SK-N-SH (cell line): ENCODE results near the gene PTMS. TPM values are rescaled to one million over a fixed set of nuclear protein-coding genes. Genes with fewer than 3 reads are reported as not detected.

Experiments used
- CTCF ChIA-PET: fragments of 300-600, 350-600 bp; formaldehyde crosslinking; extraction: SDS; loops from one replicate; lab custom pipeline; 2021; lab: Yijun Ruan, JAX
- POLR2A ChIA-PET: fragments of 350-600 bp; sonication (Branson Sonifier 250); formaldehyde crosslinking; extraction: SDS; loops from one replicate; lab custom pipeline; 2020; ENCODE audit warnings: antibody characterized with exemption, inconsistent platforms; lab: Yijun Ruan, JAX
- DNase-seq: peaks from one replicate; pipeline ENCODE4 v3.0.0; 2012
- H2AFZ ChIP-seq: fragments of 200-600 bp; sonication (generic); 2 replicates; pipeline ENCODE4 v1.8.1; 2016; ENCODE audit warnings: antibody characterized with exemption, mild to moderate bottlenecking, low read depth
- H3F3A ChIP-seq: fragments of 200-600 bp; sonication (generic); replicated peaks from 2 replicates; pipeline ENCODE3; 2016; ENCODE audit warnings: antibody characterized with exemption, mild to moderate bottlenecking; ENCODE audit not compliant: insufficient read depth
- H3K27ac ChIP-seq, 2 experiments: fragments of 200-500 bp in 1 of 2; fragments of 200-600 bp in 1 of 2; sonication (Bioruptor generic) in 1 of 2; sonication (generic), shearing (Covaris generic) in 1 of 2; 2 replicates each; pipeline versions ENCODE4 v1.5.1 to v1.6.1; 2014 to 2016; ENCODE audit warnings: low read depth in 2 of 2, inconsistent platforms in 1 of 2, low read length in 1 of 2, mild to moderate bottlenecking in 1 of 2, mixed read lengths in 1 of 2
- H3K27me3 ChIP-seq: fragments of 200-600 bp; sonication (generic), shearing (Covaris generic); 2 replicates; pipeline ENCODE4 v1.6.1; 2016; ENCODE audit warnings: mixed run types; ENCODE audit not compliant: insufficient read depth
- H3K36me3 ChIP-seq, 2 experiments: fragments of 200-500 bp in 1 of 2; fragments of 200-600 bp in 1 of 2; sonication (Bioruptor generic) in 1 of 2; sonication (generic) in 1 of 2; replicated peaks in 1 of 2; 2 replicates each; pipeline versions ENCODE3 to v1.5.1; 2014 to 2016; ENCODE audit warnings: low read length in 1 of 2, mild to moderate bottlenecking in 1 of 2; ENCODE audit not compliant: insufficient read depth in 2 of 2, control insufficient read depth in 1 of 2
- H3K4me1 ChIP-seq, 2 experiments: fragments of 200-500 bp in 1 of 2; fragments of 200-600 bp in 1 of 2; sonication (Bioruptor generic) in 1 of 2; sonication (generic), shearing (Covaris generic) in 1 of 2; 2 replicates each; pipeline versions ENCODE4 v1.5.1 to v1.6.1; 2014 to 2016; ENCODE audit warnings: low read depth in 1 of 2, low read length in 1 of 2, mixed run types in 1 of 2; ENCODE audit not compliant: insufficient read depth in 2 of 2, control insufficient read depth in 1 of 2
- H3K4me2 ChIP-seq: fragments of 200-600 bp; sonication (generic), shearing (Covaris generic); 2 replicates; pipeline ENCODE4 v1.6.1; 2017; ENCODE audit warnings: mixed run types
- H3K4me3 ChIP-seq, 2 experiments: fragments of 200-500 bp in 1 of 2; fragments of 200-600 bp in 1 of 2; sonication (Bioruptor generic) in 1 of 2; sonication (generic), shearing (Covaris generic) in 1 of 2; 2 replicates each; pipeline versions ENCODE4 v1.5.1 to v1.8.1; 2014 to 2016; ENCODE audit warnings: low read depth in 2 of 2, inconsistent platforms in 1 of 2, low read length in 1 of 2, mild to moderate bottlenecking in 1 of 2, mixed read lengths in 1 of 2, moderate library complexity in 1 of 2
- H3K79me2 ChIP-seq: fragments of 200-600 bp; sonication (generic); 2 replicates; pipeline ENCODE4 v1.8.1; 2017; ENCODE audit warnings: mild to moderate bottlenecking; ENCODE audit not compliant: insufficient read depth
- H3K9ac ChIP-seq: fragments of 200-600 bp; sonication (generic); 2 replicates; pipeline ENCODE4 v1.6.1; 2017; ENCODE audit warnings: mixed run types
- H3K9me2 ChIP-seq: fragments of 200-600 bp; sonication (generic); 2 replicates; pipeline ENCODE4 v1.6.1; 2017; ENCODE audit warnings: mixed run types
- H3K9me3 ChIP-seq: fragments of 200-600 bp; sonication (generic); 2 replicates; pipeline ENCODE4 v1.6.1; 2017; ENCODE audit warnings: mixed run types, mild to moderate bottlenecking, moderate library complexity
- H4K20me1 ChIP-seq: fragments of 200-600 bp; sonication (generic); 2 replicates; pipeline ENCODE4 v1.6.1; 2017; ENCODE audit warnings: mild to moderate bottlenecking, mixed run types; ENCODE audit not compliant: insufficient read depth
- EP300 ChIP-seq, 2 experiments: IDR thresholded peaks; 2 replicates each; pipeline versions ENCODE4 v1.4.0 to v1.6.1; 2012; ENCODE audit warnings: borderline replicate concordance in 1 of 2, low read depth in 1 of 2, low read length in 1 of 2
- FOXJ3 ChIP-seq: sonication (generic); formaldehyde crosslinking; IDR thresholded peaks from 2 replicates; pipeline ENCODE4 v1.5.1; 2020; ENCODE audit warnings: mild to moderate bottlenecking, missing genetic modification reagents
- GATA2 ChIP-seq: sonication (generic); formaldehyde crosslinking; IDR thresholded peaks from 2 replicates; pipeline ENCODE4 v1.5.0; 2020; ENCODE audit warnings: mild to moderate bottlenecking, missing genetic modification reagents
- NFIC ChIP-seq: IDR thresholded peaks from 2 replicates; pipeline ENCODE4 v1.4.0; 2012; ENCODE audit warnings: borderline replicate concordance
- RAD21 ChIP-seq: IDR thresholded peaks from 2 replicates; pipeline ENCODE4 v1.6.1; 2012; ENCODE audit warnings: mild to moderate bottlenecking, low read length
- SMC3 ChIP-seq: IDR thresholded peaks from 2 replicates; pipeline ENCODE4 v1.6.1; 2012; ENCODE audit warnings: low read depth, low read length, improper control_type of control experiment
- TAF1 ChIP-seq: IDR thresholded peaks from 2 replicates; pipeline ENCODE4 v1.6.1; 2012; ENCODE audit warnings: low read depth, mild to moderate bottlenecking, low read length, moderate library complexity, borderline replicate concordance
- TCF12 ChIP-seq: IDR thresholded peaks from 2 replicates; pipeline ENCODE4 v1.4.0; 2012
- USF1 ChIP-seq: IDR thresholded peaks from 2 replicates; pipeline ENCODE4 v1.4.0; 2012; ENCODE audit warnings: low read depth, borderline replicate concordance
- USF2 ChIP-seq: fragments of 150-350 bp; IDR thresholded peaks from 2 replicates; pipeline ENCODE4 v1.6.1; 2017; ENCODE audit warnings: antibody characterized with exemption, low read length, low read depth, borderline replicate concordance
- YY1 ChIP-seq: IDR thresholded peaks from 2 replicates; pipeline ENCODE4 v1.4.0; 2012; ENCODE audit warnings: low read depth, mild to moderate bottlenecking
- WGBS: methylation state at CpG from one replicate; pipeline ENCODE4 v1.1.6; 2017; ENCODE audit warnings: low lambda C conversion rate; 5-methylcytosine and 5-hydroxymethylcytosine counted together
- polyA plus RNA-seq, 3 experiments: library from polyadenylated mRNA; depleted of rRNA; stranded (reverse); fragments of >200 nt; gene quantifications; 2 replicates each; pipeline ENCODE4 v1.2.3, GENCODE V29; 2012
- TF ChIP-seq, protein P1 (sequence below): IDR thresholded peaks from 2 replicates; pipeline ENCODE4 v1.4.0; 2012; ENCODE audit warnings: low read depth, borderline replicate concordance
- TF ChIP-seq, protein P2 (sequence below): IDR thresholded peaks from 2 replicates; pipeline ENCODE4; 2012
- TF ChIP-seq, protein P3 (sequence below): fragments of 150-350 bp; IDR thresholded peaks from 2 replicates; pipeline ENCODE4 v1.6.1; 2016; ENCODE audit warnings: mild to moderate bottlenecking, low read depth, low read length

The PTMS gene
- polyA plus RNA-seq, 1 of the 3 experiments (the other 2 are of a cell fraction), result 661 TPM

GRCh38 chr12:6770600-6770999 is 4.4 kb downstream of the PTMS start:
- WGBS, result 93% methylated on average over 10 of the region's 10 CpGs

DNA sequence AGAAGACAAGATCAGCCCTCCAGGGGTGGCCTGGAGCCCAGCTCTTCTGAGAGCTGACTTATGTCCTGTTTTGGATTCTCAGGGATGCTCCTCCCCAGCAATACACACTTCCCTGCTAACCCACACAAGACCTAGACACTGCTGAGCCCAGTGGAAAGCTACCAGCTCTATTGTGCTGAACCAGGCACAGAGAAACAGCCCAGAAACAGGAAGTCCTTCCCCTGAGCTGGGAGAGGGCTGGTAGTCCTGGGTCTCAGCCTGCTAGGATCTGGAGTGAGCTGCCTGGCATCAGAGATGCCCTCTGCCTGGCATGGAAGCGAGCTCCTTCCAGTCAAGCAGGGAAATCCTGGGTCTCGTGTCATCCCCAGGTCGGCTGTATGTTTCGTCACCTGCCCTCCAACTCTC is 4.9 kb downstream of the PTMS start:
- POLR2A ChIA-PET, result interaction anchor here (1.6 kb wide), 1 partner anchor 18 kb away, joined by 9 read pairs; the partner anchor contains the start of gene MLF2
- peaks cover 40% of the 10 kb centered on the region for H4K20me1 ChIP-seq
- CTCF ChIA-PET, result interaction anchor here (2.1 to 15.2 kb wide), 3 partner anchors 7 to 54 kb away, joined by 10 to 343 read pairs (median 91); partner anchors contain the start of gene MLF2
- TF ChIP-seq TAF1, result no peak
- no peak for TF ChIP-seq NFIC
- TF ChIP-seq, protein P1, sequence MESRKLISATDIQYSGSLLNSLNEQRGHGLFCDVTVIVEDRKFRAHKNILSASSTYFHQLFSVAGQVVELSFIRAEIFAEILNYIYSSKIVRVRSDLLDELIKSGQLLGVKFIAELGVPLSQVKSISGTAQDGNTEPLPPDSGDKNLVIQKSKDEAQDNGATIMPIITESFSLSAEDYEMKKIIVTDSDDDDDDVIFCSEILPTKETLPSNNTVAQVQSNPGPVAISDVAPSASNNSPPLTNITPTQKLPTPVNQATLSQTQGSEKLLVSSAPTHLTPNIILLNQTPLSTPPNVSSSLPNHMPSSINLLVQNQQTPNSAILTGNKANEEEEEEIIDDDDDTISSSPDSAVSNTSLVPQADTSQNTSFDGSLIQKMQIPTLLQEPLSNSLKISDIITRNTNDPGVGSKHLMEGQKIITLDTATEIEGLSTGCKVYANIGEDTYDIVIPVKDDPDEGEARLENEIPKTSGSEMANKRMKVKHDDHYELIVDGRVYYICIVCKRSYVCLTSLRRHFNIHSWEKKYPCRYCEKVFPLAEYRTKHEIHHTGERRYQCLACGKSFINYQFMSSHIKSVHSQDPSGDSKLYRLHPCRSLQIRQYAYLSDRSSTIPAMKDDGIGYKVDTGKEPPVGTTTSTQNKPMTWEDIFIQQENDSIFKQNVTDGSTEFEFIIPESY, result no peak
- no peak for TF ChIP-seq USF2
- no peak for TF ChIP-seq USF1
- TF ChIP-seq GATA2, result no peak
- TF ChIP-seq, protein P2, sequence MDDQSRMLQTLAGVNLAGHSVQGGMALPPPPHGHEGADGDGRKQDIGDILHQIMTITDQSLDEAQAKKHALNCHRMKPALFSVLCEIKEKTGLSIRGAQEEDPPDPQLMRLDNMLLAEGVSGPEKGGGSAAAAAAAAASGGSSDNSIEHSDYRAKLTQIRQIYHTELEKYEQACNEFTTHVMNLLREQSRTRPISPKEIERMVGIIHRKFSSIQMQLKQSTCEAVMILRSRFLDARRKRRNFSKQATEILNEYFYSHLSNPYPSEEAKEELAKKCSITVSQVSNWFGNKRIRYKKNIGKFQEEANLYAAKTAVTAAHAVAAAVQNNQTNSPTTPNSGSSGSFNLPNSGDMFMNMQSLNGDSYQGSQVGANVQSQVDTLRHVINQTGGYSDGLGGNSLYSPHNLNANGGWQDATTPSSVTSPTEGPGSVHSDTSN, result no peak
- TF ChIP-seq YY1, result no peak
- no peak for TF ChIP-seq RAD21
- no peak for TF ChIP-seq EP300 (IDR thresholded peaks at IDR 0.05; ENCODE audit: borderline replicate concordance in 1 of 2, low read depth in 1 of 2, low read length in 1 of 2)
- TF ChIP-seq FOXJ3, result no peak
- TF ChIP-seq TCF12, result no peak

More at GRCh38 chr12:6770600-6770999, 4.4 kb downstream of the PTMS start:
- DNase-seq, result no peak
- Histone ChIP-seq H3K79me2 (peaks cover 37% of the 10 kb centered on the region), H3K36me3 (peaks cover 20 to 21% of the 10 kb centered on the region in 2 experiments), H3F3A (peaks cover 12% of the 10 kb centered on the region), H3K27ac (peak overlapping the region; percentile 21 to 56; a peak in 2 of 4 replicates), H3K9me3 (no peaks in the 10 kb centered on the region), H2AFZ (no peak overlapping the region), H3K4me2 (no peak overlapping the region), H3K9ac (no peak overlapping the region), H3K27me3 (no peaks in the 10 kb centered on the region), H3K4me1 (peaks cover 12 to 33% of the 10 kb centered on the region in 2 experiments; a peak in 3 of 4 replicates), H4K20me1 (peaks cover 40% of the 10 kb centered on the region), H3K4me3 (peak overlapping the region in 1 of 2 experiments; percentile 0; a peak in 1 of 4 replicates), H3K9me2 (no peaks in the 10 kb centered on the region)
- POLR2A ChIA-PET, result interaction anchor here (1.6 kb wide), 1 partner anchor 18 kb away, joined by 9 read pairs; the partner anchor contains the start of gene MLF2
- TF ChIP-seq, protein P3, sequence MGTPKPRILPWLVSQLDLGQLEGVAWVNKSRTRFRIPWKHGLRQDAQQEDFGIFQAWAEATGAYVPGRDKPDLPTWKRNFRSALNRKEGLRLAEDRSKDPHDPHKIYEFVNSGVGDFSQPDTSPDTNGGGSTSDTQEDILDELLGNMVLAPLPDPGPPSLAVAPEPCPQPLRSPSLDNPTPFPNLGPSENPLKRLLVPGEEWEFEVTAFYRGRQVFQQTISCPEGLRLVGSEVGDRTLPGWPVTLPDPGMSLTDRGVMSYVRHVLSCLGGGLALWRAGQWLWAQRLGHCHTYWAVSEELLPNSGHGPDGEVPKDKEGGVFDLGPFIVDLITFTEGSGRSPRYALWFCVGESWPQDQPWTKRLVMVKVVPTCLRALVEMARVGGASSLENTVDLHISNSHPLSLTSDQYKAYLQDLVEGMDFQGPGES, result no peak
- TF ChIP-seq SMC3, result no peak
- TF ChIP-seq USF2, result no peak
- TF ChIP-seq, protein P2, result no peak
- CTCF ChIA-PET, result interaction anchor here (2.1 to 15.2 kb wide), 3 partner anchors 8 to 55 kb away, joined by 10 to 343 read pairs (median 91); partner anchors contain the start of gene MLF2

More for the DNA sequence above, 4.9 kb downstream of the PTMS start:
- Histone ChIP-seq H3K9ac (no peak overlapping the region), H2AFZ (no peak overlapping the region), H3K9me3 (no peaks in the 10 kb centered on the region), H3K4me3 (no peak overlapping the region), H3K9me2 (no peaks in the 10 kb centered on the region), H3K4me1 (peaks cover 9 to 30% of the 10 kb centered on the region in 2 experiments; a peak in 2 of 4 replicates), H3K36me3 (peaks cover 23 to 24% of the 10 kb centered on the region in 2 experiments), H3K27ac (peak overlapping the region; percentile 21 to 56; a peak in 2 of 4 replicates), H3K27me3 (no peaks in the 10 kb centered on the region), H3K79me2 (peaks cover 37% of the 10 kb centered on the region), H3K4me2 (no peak overlapping the region), H3F3A (peaks cover 9% of the 10 kb centered on the region)
- whole genome bisulfite sequencing, result 100% methylated on average over 1 of the region's 4 CpGs
- DNase-seq, result no peak
